ENCODE measurements around the gene ATP11A. TPM values are rescaled to one million over a fixed set of nuclear protein-coding genes. Genes with fewer than 3 reads are reported as not detected.

The ATP11A gene
- total RNA-seq, 1 donor from 2014 or later = 23.7 TPM

GRCh38 chr13:112741185-112741755 lies 51.4 kb downstream of the ATP11A start:
- DNase-seq (ENCODE audit: low read depth, low spot score) = no peak

- no peak for DNase-seq (ENCODE audit: low read depth, low spot score)
Measured at GRCh38 chr13:112741835-112742570, 52.2 kb downstream of the ATP11A start.

DNA sequence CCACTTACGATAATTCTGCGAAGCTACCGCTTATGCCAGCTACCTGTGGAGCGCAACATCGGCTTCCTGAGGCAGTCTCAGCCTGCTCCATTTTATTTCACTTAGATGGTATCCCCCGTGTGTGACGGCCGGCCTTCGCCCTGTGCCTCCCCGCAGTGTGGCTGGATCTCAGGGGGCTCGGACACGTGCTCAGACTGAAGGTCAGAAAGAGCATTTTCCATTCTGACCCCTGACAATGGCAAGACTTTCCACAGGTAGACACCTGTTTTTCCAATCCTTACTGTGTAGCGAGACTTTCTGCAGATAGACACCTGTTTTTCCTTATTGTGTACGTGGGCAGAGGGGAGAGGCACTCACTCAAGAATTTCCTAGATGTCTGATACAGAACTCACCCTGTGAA lies 52.7 kb downstream of the ATP11A start:
- no peak for DNase-seq (ENCODE audit: low read depth, low spot score)

GRCh38 chr13:112743451-112744167 lies 53.8 kb downstream of the ATP11A start:
- no peak for DNase-seq (ENCODE audit: low read depth, low spot score)

GRCh38 chr13:112744168-112745021 lies 54.6 kb downstream of the ATP11A start:
- DNase-seq (ENCODE audit: low read depth, low spot score) = no peak

DNA sequence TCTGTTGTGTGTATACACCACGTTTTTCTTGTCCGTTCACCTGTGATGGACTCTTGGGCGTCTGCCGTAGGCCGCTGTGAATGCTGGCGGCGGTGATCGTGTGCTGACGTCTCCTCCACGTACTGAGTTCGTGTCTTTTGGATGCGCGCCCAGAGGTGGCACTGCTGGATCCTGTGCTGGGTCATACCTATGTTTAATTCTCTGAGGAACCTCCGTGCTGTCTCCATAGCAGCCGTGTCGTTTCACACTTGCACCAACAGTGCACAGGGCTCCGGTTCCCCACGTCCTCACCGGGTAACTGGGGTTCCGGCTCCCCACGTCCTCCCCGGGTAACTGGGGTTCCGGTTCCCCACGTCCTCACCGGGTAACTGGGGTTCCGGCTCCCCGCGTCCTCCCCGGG lies 56.2 kb downstream of the ATP11A start:
- DNase-seq (ENCODE audit: low read depth, low spot score) = no peak

- DNase-seq (ENCODE audit: low read depth, low spot score) = no peak
Measured at GRCh38 chr13:112747256-112747655, 57.4 kb downstream of the ATP11A start.

DNA sequence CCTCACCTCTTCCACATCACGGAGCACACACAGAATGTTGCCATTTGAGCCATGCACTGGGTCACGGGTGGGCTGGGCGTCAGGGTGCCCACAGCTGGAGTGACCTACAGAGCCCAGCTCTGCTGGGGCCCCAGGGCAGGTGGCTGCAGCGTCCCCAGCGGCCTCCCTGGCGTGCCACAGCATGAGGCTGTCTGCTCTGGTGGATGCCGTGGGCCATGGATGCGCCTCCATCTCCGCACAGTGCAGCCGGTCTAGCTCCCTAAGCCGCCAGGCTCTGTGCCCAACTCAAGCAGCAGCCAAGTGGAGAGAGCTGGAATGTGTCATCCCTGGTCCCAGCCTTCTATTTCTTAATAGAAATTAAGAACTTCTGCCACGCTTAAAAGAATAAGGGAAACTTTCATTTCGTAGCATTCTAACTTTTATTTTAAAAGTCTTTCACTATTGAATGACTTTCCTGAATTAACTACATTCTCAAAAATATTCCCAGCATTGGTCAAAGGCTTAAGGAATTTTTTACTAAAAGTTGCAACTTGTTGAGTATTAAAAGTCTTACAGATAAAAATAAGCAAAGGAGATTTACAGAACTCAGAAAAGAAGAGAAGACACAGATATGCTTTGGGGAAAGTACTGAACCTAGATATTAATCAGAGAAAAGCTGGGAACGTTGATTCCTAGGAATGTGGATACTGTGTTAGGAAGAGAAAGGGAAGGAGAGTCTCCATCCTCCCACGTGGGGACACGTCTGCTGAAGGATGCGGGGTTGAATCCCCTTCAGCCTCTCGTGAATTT lies 59.3 kb downstream of the ATP11A start:
- DNase-seq (ENCODE audit: low read depth, low spot score) = no peak

DNA sequence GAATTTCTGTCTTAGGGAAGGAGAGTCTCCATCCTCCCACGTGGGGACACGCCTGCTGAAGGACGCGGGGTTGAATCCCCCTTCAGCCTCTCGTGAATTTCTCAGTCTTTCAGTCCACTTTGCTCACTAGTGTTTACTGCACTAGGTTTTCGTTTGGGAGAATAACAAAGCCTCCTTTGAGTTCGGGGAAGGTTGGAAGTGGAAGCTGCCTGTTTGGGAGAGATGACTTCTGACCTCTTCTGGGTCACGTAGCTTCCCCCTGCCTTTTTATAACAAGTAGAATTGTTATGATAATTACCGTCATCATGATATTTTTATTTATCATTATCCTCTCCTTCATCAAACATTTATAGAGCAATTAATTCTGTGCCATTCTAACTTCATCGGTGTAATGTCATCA lies 60.7 kb downstream of the ATP11A start:
- no peak for DNase-seq (ENCODE audit: low read depth, low spot score)

DNA sequence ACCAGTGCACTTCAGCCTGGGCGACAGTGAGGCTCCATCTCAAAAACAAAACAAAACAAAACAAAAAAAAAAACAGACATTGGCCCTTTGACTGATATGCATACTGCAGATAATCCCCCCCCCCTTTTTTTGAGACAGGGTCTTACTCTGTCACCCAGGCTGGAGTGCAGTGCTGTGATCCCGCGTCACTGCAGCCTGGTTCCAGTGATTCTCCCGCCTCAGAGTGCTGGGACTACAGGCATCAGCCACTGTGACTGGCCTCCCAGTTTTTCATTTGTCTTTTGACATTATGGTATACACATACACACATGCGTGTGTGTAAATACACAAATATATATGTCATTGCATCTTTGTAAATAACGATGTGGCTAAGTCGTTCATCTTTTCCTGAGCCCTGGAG lies 61.8 kb downstream of the ATP11A start:
- no peak for DNase-seq (ENCODE audit: low read depth, low spot score)

GRCh38 chr13:112752211-112752610 lies 62.4 kb downstream of the ATP11A start:
- DNase-seq (ENCODE audit: low read depth, low spot score) = no peak

- DNase-seq (ENCODE audit: low read depth, low spot score) = no peak
Measured at GRCh38 chr13:112752711-112753541, 63.1 kb downstream of the ATP11A start.

DNA sequence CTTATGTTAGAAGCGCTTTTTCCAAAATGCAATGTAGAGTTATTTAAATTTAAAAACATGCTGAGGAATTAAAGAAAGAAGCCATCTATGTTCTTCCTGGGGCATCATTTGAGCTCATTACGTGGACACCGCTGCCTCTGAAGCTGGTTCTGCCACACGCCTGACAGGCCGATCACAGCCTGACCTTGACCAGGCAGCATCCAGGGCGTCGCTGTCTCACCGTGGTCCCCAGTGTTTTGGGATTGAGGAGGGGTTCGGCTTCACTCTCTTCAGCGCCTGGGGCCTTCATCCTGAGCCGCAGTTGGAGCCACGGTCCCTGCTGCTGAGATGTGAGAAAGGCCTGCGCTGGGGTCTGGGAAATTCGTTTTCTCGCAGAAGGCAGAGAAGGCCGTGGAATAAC lies 64.0 kb downstream of the ATP11A start:
- DNase-seq (ENCODE audit: low read depth, low spot score) = no peak

DNA sequence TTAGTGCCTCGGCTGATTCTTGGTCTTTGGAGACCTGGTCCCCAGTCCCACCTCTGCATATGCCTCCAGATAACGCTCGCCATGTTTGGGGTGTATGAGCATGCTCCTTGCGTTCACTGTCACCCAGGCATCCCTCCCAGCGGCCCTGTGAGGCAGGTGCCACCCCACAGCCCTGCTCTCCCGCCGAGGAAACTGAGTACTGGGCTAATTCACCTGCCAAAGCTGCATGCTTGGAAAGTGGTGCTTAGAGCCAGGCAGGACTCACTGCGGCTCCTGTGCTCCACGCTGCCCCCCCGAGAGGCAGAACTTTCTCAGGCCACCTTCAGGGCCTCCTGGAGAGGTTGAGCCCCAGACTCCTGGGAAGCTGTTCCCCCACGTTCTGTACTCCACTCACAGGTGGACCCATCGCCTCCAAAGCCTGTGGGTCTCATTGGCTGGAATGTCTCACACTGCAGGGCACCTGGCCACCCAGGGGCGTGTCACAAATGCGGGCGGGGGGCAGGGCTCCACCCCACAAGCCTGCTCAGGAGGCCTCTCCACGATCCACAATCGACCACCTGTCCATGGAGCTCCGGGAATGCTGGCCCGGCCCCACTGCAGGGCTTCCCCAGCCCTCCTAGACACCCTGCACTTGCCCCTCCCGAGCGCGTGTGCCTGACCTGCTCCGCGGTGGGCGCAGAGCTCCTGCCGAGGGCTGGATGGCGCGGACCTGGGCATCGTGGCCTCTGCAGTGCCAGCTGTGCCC lies 64.6 kb downstream of the ATP11A start:
- no peak for DNase-seq (ENCODE audit: low read depth, low spot score)

GRCh38 chr13:112755331-112755730 lies 65.5 kb downstream of the ATP11A start:
- DNase-seq (ENCODE audit: low read depth, low spot score) = no peak

GRCh38 chr13:112756081-112756480 lies 66.2 kb downstream of the ATP11A start:
- no peak for DNase-seq (ENCODE audit: low read depth, low spot score)

DNA sequence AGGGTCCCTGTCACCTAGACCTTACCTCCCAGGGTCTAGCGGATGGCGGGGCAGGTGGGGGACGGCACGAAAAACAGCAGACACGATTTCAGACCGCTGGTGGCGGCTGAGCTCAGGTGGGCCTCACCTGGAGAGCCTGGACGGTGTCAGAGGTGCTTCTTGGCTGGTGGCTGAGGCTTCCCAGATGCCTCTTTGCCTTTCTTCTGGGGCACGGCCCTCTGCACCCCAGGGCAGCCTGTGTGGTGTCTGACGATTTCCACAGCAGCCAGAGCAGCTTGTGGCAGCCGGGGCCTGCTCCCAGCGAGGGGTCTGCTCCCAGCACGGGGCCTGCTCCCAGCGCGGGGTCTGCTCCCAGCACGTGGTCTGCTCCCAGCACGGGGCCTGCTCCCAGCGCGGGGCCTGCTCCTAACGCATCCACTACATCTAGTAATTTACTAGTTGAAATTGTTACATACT lies 66.7 kb downstream of the ATP11A start:
- DNase-seq (ENCODE audit: low read depth, low spot score) = no peak

GRCh38 chr13:112756967-112757758 lies 67.3 kb downstream of the ATP11A start:
- DNase-seq (ENCODE audit: low read depth, low spot score) = no peak

- no peak for DNase-seq (ENCODE audit: low read depth, low spot score)
Measured at GRCh38 chr13:112757759-112758086, 67.9 kb downstream of the ATP11A start.

Data from pulmonary artery endothelial cell (primary cell).